HepG2 (cell line): ENCODE results near the gene C1orf116. TPM values are rescaled to one million over a fixed set of nuclear protein-coding genes. Genes with fewer than 3 reads are reported as not detected.

Experiments
- DPF2 ChIP-seq: sonication (generic); formaldehyde crosslinking; IDR thresholded peaks from 2 replicates; pipeline ENCODE4 v1.4.0; 2020; ENCODE audit warnings: mild to moderate bottlenecking, low read depth, missing genetic modification reagents, borderline replicate concordance
- FOXJ3 ChIP-seq: sonication (generic); formaldehyde crosslinking; IDR thresholded peaks from 2 replicates; pipeline ENCODE4 v1.4.0; 2020; ENCODE audit warnings: missing genetic modification reagents, mild to moderate bottlenecking, borderline replicate concordance
- HDAC1 ChIP-seq: sonication (generic); formaldehyde crosslinking; IDR thresholded peaks from 2 replicates; pipeline ENCODE4 v1.5.1; 2020; ENCODE audit warnings: mild to moderate bottlenecking, missing genetic modification reagents
- HNF1A ChIP-seq, 2 experiments: sonication (generic) in 1 of 2; formaldehyde crosslinking in 1 of 2; IDR thresholded peaks; 2 replicates each; pipeline versions ENCODE4 v1.4.0 to v1.6.1; 2016 to 2020; ENCODE audit warnings: borderline replicate concordance in 1 of 2, low read depth in 1 of 2, mild to moderate bottlenecking in 1 of 2, missing genetic modification reagents in 1 of 2
- HNRNPK ChIP-seq: fragments of 200-400 bp; formaldehyde crosslinking; IDR thresholded peaks from 2 replicates; pipeline ENCODE4 v1.6.1; 2018; ENCODE audit warnings: low read length, low read depth, moderate library complexity, mild to moderate bottlenecking; ENCODE audit not compliant: poor library complexity, severe bottlenecking
- HOXD1 ChIP-seq: sonication (generic); formaldehyde crosslinking; IDR thresholded peaks from 2 replicates; pipeline ENCODE4 v1.5.0; 2020; ENCODE audit warnings: missing genetic modification reagents
- ISL2 ChIP-seq: sonication (generic); formaldehyde crosslinking; IDR thresholded peaks from 2 replicates; pipeline ENCODE4 v1.5.0; 2020; ENCODE audit warnings: missing genetic modification reagents
- PITX1 ChIP-seq: sonication (generic); formaldehyde crosslinking; IDR thresholded peaks from 2 replicates; pipeline ENCODE4 v1.5.1; 2020; ENCODE audit warnings: mild to moderate bottlenecking, missing genetic modification reagents
- SNAPC2 ChIP-seq: sonication (generic); formaldehyde crosslinking; IDR thresholded peaks from 2 replicates; pipeline ENCODE4 v1.8.1; 2022; ENCODE audit warnings: mild to moderate bottlenecking, missing genetic modification reagents
- TEAD3 ChIP-seq: optimal IDR thresholded peaks from 2 replicates; pipeline ENCODE3; 2016; ENCODE audit warnings: borderline replicate concordance
- TGIF2 ChIP-seq: IDR thresholded peaks from 2 replicates; pipeline ENCODE4 v1.6.1; 2016; ENCODE audit warnings: control low read depth, missing compliant biosample characterization
- THAP9 ChIP-seq: sonication (generic); formaldehyde crosslinking; IDR thresholded peaks from 2 replicates; pipeline ENCODE4; 2020; ENCODE audit warnings: missing genetic modification reagents, mild to moderate bottlenecking, borderline replicate concordance
- ZFP41 ChIP-seq: sonication (generic); formaldehyde crosslinking; IDR thresholded peaks from 2 replicates; pipeline ENCODE4 v1.4.0; 2020; ENCODE audit warnings: mild to moderate bottlenecking, missing genetic modification reagents, borderline replicate concordance
- ZKSCAN1 ChIP-seq: fragments of 150-350 bp; IDR thresholded peaks from 2 replicates; pipeline ENCODE4 v1.6.1; 2014; ENCODE audit warnings: low read length
- ZNF816 ChIP-seq: sonication (generic); formaldehyde crosslinking; IDR thresholded peaks from 2 replicates; pipeline ENCODE4 v1.8.0; 2022; ENCODE audit warnings: missing genetic modification reagents, mild to moderate bottlenecking, borderline replicate concordance
- ZZZ3 ChIP-seq: sonication (generic); formaldehyde crosslinking; IDR thresholded peaks from 2 replicates; pipeline ENCODE4 v1.4.0; 2020; ENCODE audit warnings: missing genetic modification reagents, mild to moderate bottlenecking, borderline replicate concordance
- polyA plus RNA-seq, 8 experiments: library from polyadenylated mRNA; depleted of rRNA in 3 of 8; stranded (reverse) in 7 of 8; unstranded in 1 of 8; fragments of >200 nt; fragmentation: Illumina TruSeq in 4 of 8; extraction: Trizol in 4 of 8; gene quantifications; 2 replicates each; pipeline versions ENCODE4 v1.2.1 to v1.2.3, GENCODE V29; 2011 to 2016; ENCODE audit warnings: low read depth in 4 of 8, missing spikeins in 1 of 8, mixed read lengths in 1 of 8; ENCODE audit not compliant: insufficient read depth in 1 of 8
- total RNA-seq, 5 experiments: library from RNA; depleted of rRNA; stranded (reverse); fragments of >200 nt; fragmentation: Illumina TruSeq; extraction: Trizol; gene quantifications; 2 replicates each; pipeline ENCODE4 v1.2.3, GENCODE V29; 2016; ENCODE audit warnings: low read depth in 1 of 5
- TF ChIP-seq, protein P1 (sequence below): fragments of 450-650 bp; IDR thresholded peaks from 2 replicates; pipeline ENCODE4 v1.6.1; 2017
- TF ChIP-seq, protein P2 (sequence below): sonication (generic); formaldehyde crosslinking; IDR thresholded peaks from 2 replicates; pipeline ENCODE4 v1.5.0; 2020; ENCODE audit warnings: mild to moderate bottlenecking, missing genetic modification reagents

C1orf116 gene
- total and polyA plus RNA-seq, 2 of the 13 experiments (the other 11 are each of a cell fraction or from before 2014, with no cell fraction given): 0.51 to 0.95 TPM

DNA sequence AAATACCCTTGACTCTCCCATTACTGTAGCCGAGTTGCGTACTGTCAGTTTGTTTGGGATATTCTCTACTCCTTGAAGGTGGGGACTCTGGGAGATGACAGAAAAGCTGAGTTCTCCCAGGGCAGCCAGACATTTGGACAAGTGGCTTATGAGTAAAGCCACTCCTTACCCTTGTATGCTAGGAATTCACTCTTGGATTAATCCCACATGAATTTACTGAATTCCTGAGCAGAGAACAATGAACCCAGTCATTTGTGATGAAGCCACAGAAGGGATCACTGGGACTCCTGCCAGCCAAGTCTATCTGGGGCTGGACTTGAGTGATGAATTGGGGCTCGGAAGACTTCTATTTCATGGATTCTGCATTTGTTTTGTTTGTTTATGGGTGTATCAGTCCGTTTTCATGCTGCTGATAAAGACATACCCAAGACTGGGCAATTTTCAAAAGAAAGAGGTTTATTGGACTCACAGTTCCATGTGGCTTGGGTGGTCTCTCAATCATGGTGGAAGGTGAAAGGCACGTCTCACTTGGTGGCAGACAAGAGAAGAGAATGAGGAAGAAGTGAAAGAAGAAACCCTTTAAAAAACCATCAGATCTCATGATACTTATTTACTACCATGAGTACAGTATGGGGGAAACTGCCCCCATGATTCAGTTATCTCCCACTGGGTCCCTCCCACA is 25.1 kb downstream of the C1orf116 start (continued):
- TF ChIP-seq, protein P1, sequence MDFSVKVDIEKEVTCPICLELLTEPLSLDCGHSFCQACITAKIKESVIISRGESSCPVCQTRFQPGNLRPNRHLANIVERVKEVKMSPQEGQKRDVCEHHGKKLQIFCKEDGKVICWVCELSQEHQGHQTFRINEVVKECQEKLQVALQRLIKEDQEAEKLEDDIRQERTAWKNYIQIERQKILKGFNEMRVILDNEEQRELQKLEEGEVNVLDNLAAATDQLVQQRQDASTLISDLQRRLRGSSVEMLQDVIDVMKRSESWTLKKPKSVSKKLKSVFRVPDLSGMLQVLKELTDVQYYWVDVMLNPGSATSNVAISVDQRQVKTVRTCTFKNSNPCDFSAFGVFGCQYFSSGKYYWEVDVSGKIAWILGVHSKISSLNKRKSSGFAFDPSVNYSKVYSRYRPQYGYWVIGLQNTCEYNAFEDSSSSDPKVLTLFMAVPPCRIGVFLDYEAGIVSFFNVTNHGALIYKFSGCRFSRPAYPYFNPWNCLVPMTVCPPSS: no peak
- TF ChIP-seq ZZZ3 (CRISPR knock-in tag) (no peak), ISL2 (CRISPR knock-in tag) (no peak), PITX1 (peak; percentile 58; the same call in 1 of the 2 replicates), THAP9 (CRISPR knock-in tag) (no peak), TGIF2 (CRISPR knock-in tag) (no peak), ZNF816 (no peak), HNRNPK (no peak), DPF2 (no peak), SNAPC2 (CRISPR knock-in tag) (no peak), FOXJ3 (CRISPR knock-in tag) (no peak), HOXD1 (CRISPR knock-in tag) (no peak), HNF1A (IDR thresholded peaks at IDR 0.05; ENCODE audit: low read depth) (no peak), HNF1A (CRISPR knock-in tag; IDR thresholded peaks at IDR 0.05; ENCODE audit: borderline replicate concordance) (no peak), ZKSCAN1 (no peak), HDAC1 (CRISPR knock-in tag) (no peak), ZFP41 (CRISPR knock-in tag) (no peak), TEAD3 (CRISPR knock-in tag) (peak; percentile 94)
- TF ChIP-seq, protein P2, sequence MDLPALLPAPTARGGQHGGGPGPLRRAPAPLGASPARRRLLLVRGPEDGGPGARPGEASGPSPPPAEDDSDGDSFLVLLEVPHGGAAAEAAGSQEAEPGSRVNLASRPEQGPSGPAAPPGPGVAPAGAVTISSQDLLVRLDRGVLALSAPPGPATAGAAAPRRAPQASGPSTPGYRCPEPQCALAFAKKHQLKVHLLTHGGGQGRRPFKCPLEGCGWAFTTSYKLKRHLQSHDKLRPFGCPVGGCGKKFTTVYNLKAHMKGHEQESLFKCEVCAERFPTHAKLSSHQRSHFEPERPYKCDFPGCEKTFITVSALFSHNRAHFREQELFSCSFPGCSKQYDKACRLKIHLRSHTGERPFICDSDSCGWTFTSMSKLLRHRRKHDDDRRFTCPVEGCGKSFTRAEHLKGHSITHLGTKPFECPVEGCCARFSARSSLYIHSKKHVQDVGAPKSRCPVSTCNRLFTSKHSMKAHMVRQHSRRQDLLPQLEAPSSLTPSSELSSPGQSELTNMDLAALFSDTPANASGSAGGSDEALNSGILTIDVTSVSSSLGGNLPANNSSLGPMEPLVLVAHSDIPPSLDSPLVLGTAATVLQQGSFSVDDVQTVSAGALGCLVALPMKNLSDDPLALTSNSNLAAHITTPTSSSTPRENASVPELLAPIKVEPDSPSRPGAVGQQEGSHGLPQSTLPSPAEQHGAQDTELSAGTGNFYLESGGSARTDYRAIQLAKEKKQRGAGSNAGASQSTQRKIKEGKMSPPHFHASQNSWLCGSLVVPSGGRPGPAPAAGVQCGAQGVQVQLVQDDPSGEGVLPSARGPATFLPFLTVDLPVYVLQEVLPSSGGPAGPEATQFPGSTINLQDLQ: no peak
